ENCODE data around the gene WSCD2. TPM values are rescaled to one million over a fixed set of nuclear protein-coding genes. Genes with fewer than 3 reads are reported as not detected.

WSCD2 gene
- total and polyA plus RNA-seq, 2 donors (not counting 3 experiments of a cell fraction or from before 2014, with no cell fraction given): not detected

GRCh38 chr12:108093209-108093608 lies 35.9 kb upstream of the WSCD2 start:
- Histone ChIP-seq H3K9me3 (replicated peaks; ENCODE audit: control insufficient read depth, insufficient read depth, low read length) (no peaks in the 10 kb centered on the region), H3K9me1 (replicated peaks; ENCODE audit: control insufficient read depth, extremely low read depth, insufficient read depth, low read length) (no peaks in the 10 kb centered on the region), H3K4me1 (ENCODE audit: control insufficient read depth, extremely low read depth, insufficient read depth, low read length) (no peaks in the 10 kb centered on the region), H3K36me3 (ENCODE audit: control insufficient read depth in 2 of 2, extremely low read depth in 1 of 2, insufficient read depth in 2 of 2, low read length in 2 of 2) (no peaks in the 10 kb centered on the region), H3K27me3 (ENCODE audit: control insufficient read depth in 2 of 2, insufficient read depth in 2 of 2, low read length in 2 of 2) (no peaks in the 10 kb centered on the region), H2AFZ (ENCODE audit: low read depth, low read length) (no peak overlapping the region), H3K4me3 (replicated peaks in 1 of 3; ENCODE audit: insufficient read depth in 1 of 3, low read depth in 1 of 3, low read length in 3 of 3) (no peak overlapping the region), H3K27ac (ENCODE audit: insufficient read depth, low read depth, low read length) (no peak overlapping the region), H4K20me1 (replicated peaks; ENCODE audit: control insufficient read depth, extremely low read depth, insufficient read depth, low read length) (no peaks in the 10 kb centered on the region), H3K79me2 (ENCODE audit: control insufficient read depth, insufficient read depth, low read length) (no peaks in the 10 kb centered on the region), H3K4me2 (ENCODE audit: insufficient read depth, low read length) (no peak overlapping the region), H3K9ac (replicated peaks; ENCODE audit: extremely low read depth, insufficient read depth, low read length) (no peak overlapping the region)
- intact Hi-C loops (cut with micrococcal nuclease) (no loop called here), dilution Hi-C loops (cut with MboI; ENCODE audit: extremely low pct_ligation_motif_present, low sequenced_read_pairs) (no loop called here)
- CTCF ChIA-PET: no interaction called here
- FAIRE-seq: no peak
- POLR2A ChIA-PET: no interaction called here
- no peak for DNase-seq (ENCODE audit: low read depth, low spot score)
- TF ChIP-seq, protein P1, sequence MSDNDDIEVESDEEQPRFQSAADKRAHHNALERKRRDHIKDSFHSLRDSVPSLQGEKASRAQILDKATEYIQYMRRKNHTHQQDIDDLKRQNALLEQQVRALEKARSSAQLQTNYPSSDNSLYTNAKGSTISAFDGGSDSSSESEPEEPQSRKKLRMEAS (IDR thresholded peaks at IDR 0.05; ENCODE audit: insufficient read depth, insufficient read length): no peak
- no peak for TF ChIP-seq POLR2AphosphoS5 (IDR thresholded peaks at IDR 0.05; ENCODE audit: insufficient read depth, low read depth, low read length)
- TF ChIP-seq GATA2 (IDR thresholded peaks at IDR 0.05; ENCODE audit: insufficient read depth, insufficient read length, low read depth, low read length): no peak
- TF ChIP-seq FOS (IDR thresholded peaks at IDR 0.05; ENCODE audit: borderline replicate concordance, insufficient read depth, low read length): no peak
- TF ChIP-seq, protein P2, sequence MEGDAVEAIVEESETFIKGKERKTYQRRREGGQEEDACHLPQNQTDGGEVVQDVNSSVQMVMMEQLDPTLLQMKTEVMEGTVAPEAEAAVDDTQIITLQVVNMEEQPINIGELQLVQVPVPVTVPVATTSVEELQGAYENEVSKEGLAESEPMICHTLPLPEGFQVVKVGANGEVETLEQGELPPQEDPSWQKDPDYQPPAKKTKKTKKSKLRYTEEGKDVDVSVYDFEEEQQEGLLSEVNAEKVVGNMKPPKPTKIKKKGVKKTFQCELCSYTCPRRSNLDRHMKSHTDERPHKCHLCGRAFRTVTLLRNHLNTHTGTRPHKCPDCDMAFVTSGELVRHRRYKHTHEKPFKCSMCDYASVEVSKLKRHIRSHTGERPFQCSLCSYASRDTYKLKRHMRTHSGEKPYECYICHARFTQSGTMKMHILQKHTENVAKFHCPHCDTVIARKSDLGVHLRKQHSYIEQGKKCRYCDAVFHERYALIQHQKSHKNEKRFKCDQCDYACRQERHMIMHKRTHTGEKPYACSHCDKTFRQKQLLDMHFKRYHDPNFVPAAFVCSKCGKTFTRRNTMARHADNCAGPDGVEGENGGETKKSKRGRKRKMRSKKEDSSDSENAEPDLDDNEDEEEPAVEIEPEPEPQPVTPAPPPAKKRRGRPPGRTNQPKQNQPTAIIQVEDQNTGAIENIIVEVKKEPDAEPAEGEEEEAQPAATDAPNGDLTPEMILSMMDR (IDR thresholded peaks at IDR 0.05; ENCODE audit: extremely low read depth in 1 of 2, insufficient read depth in 1 of 2, low read depth in 1 of 2, low read length in 2 of 2): no peak
- TF ChIP-seq POLR2A (IDR thresholded peaks at IDR 0.05; ENCODE audit: low read depth, low read length): no peak
- TF ChIP-seq JUN (IDR thresholded peaks at IDR 0.05; ENCODE audit: borderline replicate concordance, insufficient read depth, insufficient read length, low read depth): no peak
- TF ChIP-seq MYC (IDR thresholded peaks at IDR 0.05; ENCODE audit: low read depth, low read length): no peak
- TF ChIP-seq EZH2 (IDR thresholded peaks at IDR 0.05; ENCODE audit: borderline replicate concordance, low read depth, low read length, severe bottlenecking): no peak
- BruUV-seq (replicated peaks): no TSS peak
